Spinal cord (tissue), 10 donors: ENCODE measurements around the gene AFAP1L1. TPM values are rescaled to one million over a fixed set of nuclear protein-coding genes. Genes with fewer than 3 reads are reported as not detected.

Experiments
- DNase-seq, 6 donors: peaks; one replicate each; pipeline versions ENCODE4 v3.0.0 to v3.0.0-alpha.2; 2013 to 2015; ENCODE audit warnings: low spot score in 6 of 6, low read depth in 4 of 6
- H3K27ac ChIP-seq: one replicate; pipeline ENCODE4 v1.5.1; 2013; ENCODE audit warnings: low read depth, low read length, control low read depth
- H3K27me3 ChIP-seq: one replicate; pipeline ENCODE4 v1.6.1; 2013; ENCODE audit warnings: low read length; ENCODE audit not compliant: control insufficient read depth, insufficient read depth
- H3K36me3 ChIP-seq: one replicate; pipeline ENCODE4 v1.6.1; 2013; ENCODE audit warnings: low read length; ENCODE audit not compliant: control insufficient read depth, insufficient read depth
- H3K4me1 ChIP-seq: one replicate; pipeline ENCODE4 v1.6.1; 2013; ENCODE audit warnings: low read length; ENCODE audit not compliant: control insufficient read depth, insufficient read depth
- H3K4me3 ChIP-seq: one replicate; pipeline ENCODE4 v1.5.1; 2013; ENCODE audit warnings: low read depth, low read length, control low read depth
- H3K9me3 ChIP-seq: one replicate; pipeline ENCODE4 v1.6.1; 2013; ENCODE audit warnings: low read length; ENCODE audit not compliant: control insufficient read depth, insufficient read depth
- WGBS: methylation state at CpG from one replicate; pipeline ENCODE4 v1.1.5; 2013; ENCODE audit warnings: missing lambda C conversion rate; ENCODE audit not compliant: insufficient coverage; 5-methylcytosine and 5-hydroxymethylcytosine counted together
- long read RNA-seq, 4 donors: transcript quantifications; one replicate each; lab custom pipeline, GENCODE V29; 2026
- polyA plus RNA-seq, 2 donors: library from polyadenylated mRNA; unstranded; fragments of 120-200 nt; gene quantifications; one replicate each; pipeline ENCODE4 v1.2.1, GENCODE V29; 2013; ENCODE audit not compliant: insufficient read length in 2 of 2
- total RNA-seq, 2 donors: library from RNA; depleted of rRNA in 1 of 2; stranded (reverse); fragments of 120-200 nt in 1 of 2; fragments of >200 nt in 1 of 2; gene quantifications; one replicate each; pipeline versions ENCODE4 v1.2.3 to v1.2.4, GENCODE V29; 2013 to 2014
- donor health status: healthy.

The AFAP1L1 gene
- total RNA-seq = 10 to 100 TPM; 11.2 to 48.6 TPM
- polyA plus RNA-seq = 10 to 100 TPM; 10.8 to 19.7 TPM
- long read RNA-seq, donor 1, full-length matches to known transcripts = 4 of 4 reads
- long read RNA-seq, donor 1, partial matches to known transcripts = 0 of 4 reads
- long read RNA-seq, donor 1, other reads (novel, unspliced or antisense) = 0 of 4 reads
- long read RNA-seq, donor 2, full-length matches to known transcripts = 1 of 1 reads
- long read RNA-seq, donor 2, partial matches to known transcripts = 0 of 1 reads
- long read RNA-seq, donor 2, other reads (novel, unspliced or antisense) = 0 of 1 reads
- long read RNA-seq, donor 3, full-length matches to known transcripts = 1 of 1 reads
- long read RNA-seq, donor 3, partial matches to known transcripts = 0 of 1 reads
- long read RNA-seq, donor 3, other reads (novel, unspliced or antisense) = 0 of 1 reads
- long read RNA-seq, donor 4, full-length matches to known transcripts = 7 of 7 reads
- long read RNA-seq, donor 4, partial matches to known transcripts = 0 of 7 reads
- long read RNA-seq, donor 4, other reads (novel, unspliced or antisense) = 0 of 7 reads

DNA sequence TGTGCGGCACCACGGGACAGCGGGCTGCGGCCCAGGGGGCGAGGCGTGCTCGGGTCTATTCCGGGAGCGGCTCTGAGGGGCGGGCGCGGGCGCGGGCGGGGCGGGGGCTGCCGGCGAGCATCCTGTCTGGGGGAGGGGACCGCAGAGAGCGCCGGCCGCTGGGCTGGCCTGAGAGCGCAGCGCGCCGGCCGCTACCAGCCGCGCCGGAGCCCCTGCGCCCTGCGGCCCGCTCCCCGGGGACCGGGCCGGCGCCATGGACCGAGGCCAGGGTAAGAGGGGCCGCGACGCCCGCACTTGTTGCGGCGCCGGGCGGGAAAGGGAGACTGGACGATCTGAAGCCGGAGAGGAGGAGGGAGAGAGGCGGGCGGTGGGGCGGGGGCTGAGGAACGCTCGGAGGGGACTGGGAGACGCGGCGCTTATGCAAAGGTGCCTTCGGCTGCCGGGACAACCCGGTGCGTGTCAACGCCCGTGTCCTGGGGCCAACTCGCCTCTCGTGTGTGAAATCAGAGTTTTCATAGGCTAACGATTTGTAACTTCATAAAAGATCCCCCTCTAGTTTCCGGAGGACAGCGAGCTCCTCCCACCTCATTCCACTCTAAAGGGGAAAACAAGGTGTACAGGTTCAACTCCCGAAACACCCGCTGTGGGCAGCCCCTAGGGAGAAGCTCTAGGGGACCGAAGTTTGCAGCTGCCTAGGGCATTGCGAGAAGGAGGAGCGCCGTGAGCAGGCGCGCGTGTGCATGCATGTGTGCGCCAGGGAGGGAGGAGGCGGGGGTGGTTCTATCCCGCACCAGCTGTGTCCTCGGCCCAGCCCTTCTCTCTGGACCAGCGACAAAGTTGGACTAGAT is at the start of gene AFAP1L1:
Gene AFAP1L1, plus strand, starts transcription at position 144 of the 848 bp plus-strand sequence. Its CDS starts 110 bp downstream, at position 254.
- Histone ChIP-seq H3K4me3 (peak within 1 kb of the TSS; percentile 60), H3K4me1 (peaks cover 30% of the 10 kb centered on the region), H3K27me3 (peaks cover 31% of the 10 kb centered on the region), H3K9me3 (peaks cover 6% of the 10 kb centered on the region), H3K27ac (peak within 1 kb of the TSS; percentile 25), H3K36me3 (no peaks in the 10 kb centered on the region)
- WGBS = under 1% methylated on average over 77 of the region's 81 CpGs
- DNase-seq = peak in 2 of 6 donors; percentile 54 to 64

DNA sequence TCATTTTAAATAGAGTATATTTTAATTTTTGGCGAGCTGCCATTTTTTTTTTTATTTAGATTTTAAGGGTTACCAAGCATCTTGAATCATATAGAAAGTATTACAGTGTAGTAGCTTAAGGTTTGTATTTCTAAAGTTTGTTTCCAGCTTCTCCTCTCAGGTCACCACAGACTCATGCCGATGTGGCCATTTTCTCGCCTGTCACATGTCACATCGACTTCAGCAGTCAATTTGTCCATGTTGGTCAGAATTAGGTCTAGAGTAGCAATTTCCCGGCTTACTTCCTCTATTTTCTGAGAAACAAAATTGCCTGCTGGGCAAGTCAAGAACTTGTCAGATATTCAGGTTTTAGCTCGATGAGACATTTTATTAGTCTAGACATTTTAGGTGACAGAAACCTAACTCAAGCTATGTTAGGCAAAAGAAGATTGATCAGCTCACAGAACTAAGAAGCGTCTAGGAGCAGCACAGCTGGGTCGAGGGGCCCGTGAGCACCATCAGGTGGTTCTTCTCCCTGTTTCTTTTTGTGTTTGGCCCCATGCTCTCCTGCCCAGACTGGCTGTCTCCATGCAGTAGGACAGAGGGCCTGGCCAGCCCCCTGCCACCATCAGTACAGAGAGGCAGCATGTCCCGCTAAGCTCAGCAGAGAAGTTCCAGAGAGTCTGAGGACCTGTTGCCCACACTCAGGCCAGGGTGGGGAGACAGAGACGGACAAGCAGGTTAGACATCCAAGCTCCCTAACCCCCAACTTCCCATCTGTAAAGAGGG is 48.4 kb upstream of the AFAP1L1 start:
- no peak overlapping the region for H3K27ac ChIP-seq
- DNase-seq = no peak
- WGBS = 90% methylated on average over 5 of the region's 11 CpGs

DNA sequence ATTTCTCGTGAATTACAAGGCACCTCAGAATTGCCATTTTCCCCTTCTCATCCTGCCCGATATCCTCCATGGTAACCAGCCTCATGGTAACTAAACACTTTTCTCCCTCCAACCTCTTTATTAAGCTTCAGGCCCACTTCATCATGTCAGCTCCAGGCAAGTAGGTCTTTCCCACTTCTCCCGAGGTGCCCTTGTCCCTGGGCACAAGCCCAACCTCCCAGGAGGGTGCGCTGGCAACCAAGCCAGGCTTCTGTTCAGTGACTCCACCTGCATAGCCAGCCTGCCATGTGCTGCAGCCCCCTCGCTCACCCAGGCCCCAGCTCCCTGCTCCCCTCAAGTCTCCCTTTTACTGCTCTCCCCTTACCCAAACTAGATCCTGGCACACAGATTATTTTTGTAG is 47.4 kb upstream of the AFAP1L1 start:
- Histone ChIP-seq H3K4me3 (no peak overlapping the region), H3K36me3 (peaks cover 9% of the 10 kb centered on the region), H3K27ac (no peak overlapping the region), H3K27me3 (no peaks in the 10 kb centered on the region), H3K4me1 (peaks cover 11% of the 10 kb centered on the region), H3K9me3 (no peaks in the 10 kb centered on the region)
- 47% methylated on average over 4 of the region's 5 CpGs for WGBS
- DNase-seq = peak in 2 of 6 donors; percentile 16 to 40

More for the DNA sequence above, 48.4 kb upstream of the AFAP1L1 start:
- Histone ChIP-seq H3K36me3 (peaks cover 15% of the 10 kb centered on the region), H3K9me3 (no peaks in the 10 kb centered on the region), H3K27me3 (no peaks in the 10 kb centered on the region), H3K4me3 (no peak overlapping the region), H3K4me1 (peaks cover 11% of the 10 kb centered on the region)

DNA sequence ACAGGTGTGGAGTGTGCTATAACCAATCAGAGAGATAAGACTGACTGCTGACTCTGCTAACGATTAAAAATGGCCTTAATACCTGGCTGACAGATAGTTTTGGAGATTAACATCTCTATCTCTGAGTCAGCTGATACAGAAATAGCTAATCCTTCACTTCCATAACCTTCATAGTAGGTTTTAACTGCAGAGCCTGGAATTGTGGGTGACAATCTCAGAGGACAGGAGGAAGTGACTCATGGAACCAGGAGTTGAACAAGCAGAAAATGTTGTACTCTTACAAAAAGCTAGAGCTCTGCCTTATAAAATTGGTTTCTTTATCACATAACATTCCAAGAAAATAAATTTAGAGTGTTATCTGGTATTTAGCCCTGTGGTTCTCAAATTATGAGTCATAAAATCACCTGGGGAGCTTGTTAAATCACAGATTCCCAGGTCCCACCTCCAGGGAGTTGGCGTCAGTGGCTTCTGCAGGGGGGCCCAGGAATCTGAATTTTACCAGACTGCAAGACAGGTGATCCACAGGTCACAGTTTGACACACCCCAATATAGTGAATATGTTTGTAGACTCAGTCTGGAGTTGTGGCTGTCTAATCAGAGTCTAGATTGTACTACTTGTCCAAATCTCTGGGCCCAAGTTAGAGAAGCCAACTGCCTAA is 44.4 kb upstream of the AFAP1L1 start:
- Histone ChIP-seq H3K4me1 (peaks cover 3% of the 10 kb centered on the region), H3K36me3 (peaks cover 5% of the 10 kb centered on the region)
- no CpG with 5 or more reads among the region's 2 CpGs for WGBS

DNA sequence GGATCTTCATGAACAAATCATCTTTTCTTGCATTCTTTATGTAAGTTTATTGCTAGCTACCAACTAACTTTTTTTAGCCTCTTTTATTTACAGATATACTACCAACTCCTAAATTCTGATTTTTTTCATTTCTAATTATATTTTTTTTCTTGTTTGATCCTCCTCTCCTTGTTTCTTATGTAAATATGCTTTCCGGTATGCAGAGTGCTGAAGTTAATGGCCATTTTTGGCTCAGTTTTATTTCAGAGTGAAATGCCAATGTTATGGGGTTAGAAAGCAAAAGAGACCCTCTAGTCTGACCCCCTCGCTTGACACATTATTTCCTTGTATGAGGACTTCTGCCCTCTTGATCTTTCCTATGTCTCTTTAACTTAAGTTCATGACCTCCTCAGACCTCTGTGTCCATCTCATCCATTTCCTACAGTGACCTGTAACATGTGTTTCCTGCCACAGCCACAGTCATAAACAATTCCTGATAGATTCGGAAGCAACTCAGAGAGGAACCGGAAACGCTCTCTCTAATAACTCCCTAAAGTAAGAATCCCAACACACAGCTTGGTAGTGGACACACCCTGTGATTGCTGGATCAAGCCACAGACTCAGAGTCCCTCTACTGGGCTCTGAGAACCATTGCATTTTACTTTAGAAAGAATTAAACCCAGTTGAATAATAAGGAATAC is 42.9 kb upstream of the AFAP1L1 start:
- DNase-seq = peak in 5 of 6 donors; percentile 11 to 73 (median 19)
- H3K36me3 ChIP-seq = peaks cover 5% of the 10 kb centered on the region
- H3K4me1 ChIP-seq = peaks cover 3% of the 10 kb centered on the region
- H3K27me3 ChIP-seq = no peaks in the 10 kb centered on the region
- no peak overlapping the region for H3K4me3 ChIP-seq
- H3K9me3 ChIP-seq = no peaks in the 10 kb centered on the region
- H3K27ac ChIP-seq = peak overlapping the region; percentile 18
- 35% methylated on average over 3 of the region's 5 CpGs for WGBS

More for the DNA sequence above, 44.4 kb upstream of the AFAP1L1 start:
- Histone ChIP-seq H3K4me3 (no peak overlapping the region), H3K9me3 (no peaks in the 10 kb centered on the region), H3K27me3 (no peaks in the 10 kb centered on the region), H3K27ac (no peak overlapping the region)
- no peak for DNase-seq

DNA sequence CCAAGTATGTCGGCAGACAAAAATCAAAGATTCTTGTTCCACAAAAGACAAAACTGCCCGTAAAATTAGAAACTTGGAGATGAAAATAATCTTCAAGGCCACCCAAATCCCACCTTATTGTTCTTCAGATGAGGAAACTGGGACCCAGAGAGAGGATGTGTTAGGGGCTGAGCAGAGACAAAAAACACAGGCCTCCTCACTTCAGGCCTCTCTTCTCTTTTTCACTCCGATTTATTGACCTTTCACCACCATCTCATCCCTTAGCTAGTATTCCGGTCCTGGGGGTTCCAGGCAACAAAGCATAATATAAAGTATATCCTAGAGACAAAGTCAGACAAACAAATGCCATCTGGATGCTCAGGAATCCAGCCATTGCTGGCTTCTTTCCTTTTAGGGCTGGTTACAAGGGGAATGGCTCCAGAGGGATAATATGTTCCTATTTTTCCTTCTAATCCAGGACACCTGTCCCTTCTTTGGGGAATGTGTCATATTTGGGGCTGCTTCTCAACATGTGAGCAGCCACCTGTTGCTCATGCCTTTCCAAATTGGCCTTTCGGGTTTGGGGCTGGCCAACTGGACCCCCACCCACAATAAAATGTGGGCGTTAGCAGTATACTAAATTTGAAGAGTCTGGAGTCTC is 42.2 kb upstream of the AFAP1L1 start:
- H3K27ac ChIP-seq = no peak overlapping the region
- H3K27me3 ChIP-seq = no peaks in the 10 kb centered on the region
- peaks cover under 1% of the 10 kb centered on the region for H3K4me1 ChIP-seq
- no CpG with 5 or more reads among the region's 6 CpGs for WGBS
- H3K36me3 ChIP-seq = peaks cover 3% of the 10 kb centered on the region
- DNase-seq = no peak
- H3K9me3 ChIP-seq = no peaks in the 10 kb centered on the region
- no peak overlapping the region for H3K4me3 ChIP-seq

DNA sequence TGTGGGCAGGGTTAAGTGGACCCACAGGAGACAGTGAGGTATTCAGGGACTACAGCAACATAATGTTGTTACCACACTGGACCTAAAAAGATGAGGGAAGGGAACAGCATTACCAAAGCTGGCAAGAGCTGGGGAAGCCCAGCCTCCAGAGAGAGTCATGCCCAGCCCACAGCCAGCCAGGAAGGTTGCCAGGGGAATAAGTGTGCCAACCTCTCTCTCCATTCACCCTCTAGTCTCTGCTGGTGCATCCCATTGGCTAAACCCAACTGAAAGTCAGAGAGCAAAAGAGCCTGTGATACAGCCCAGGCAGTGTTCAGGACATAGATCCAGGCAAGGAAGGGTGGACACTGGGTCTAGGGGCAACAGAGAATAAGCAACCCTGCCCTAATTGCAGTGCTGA is 35.8 kb upstream of the AFAP1L1 start:
- no peaks in the 10 kb centered on the region for H3K9me3 ChIP-seq
- H3K4me1 ChIP-seq = no peaks in the 10 kb centered on the region
- H3K36me3 ChIP-seq = peaks cover 18% of the 10 kb centered on the region
- no peak overlapping the region for H3K4me3 ChIP-seq
- DNase-seq = peak in 2 of 6 donors; percentile 9 to 64
- no peak overlapping the region for H3K27ac ChIP-seq
- H3K27me3 ChIP-seq = no peaks in the 10 kb centered on the region

DNA sequence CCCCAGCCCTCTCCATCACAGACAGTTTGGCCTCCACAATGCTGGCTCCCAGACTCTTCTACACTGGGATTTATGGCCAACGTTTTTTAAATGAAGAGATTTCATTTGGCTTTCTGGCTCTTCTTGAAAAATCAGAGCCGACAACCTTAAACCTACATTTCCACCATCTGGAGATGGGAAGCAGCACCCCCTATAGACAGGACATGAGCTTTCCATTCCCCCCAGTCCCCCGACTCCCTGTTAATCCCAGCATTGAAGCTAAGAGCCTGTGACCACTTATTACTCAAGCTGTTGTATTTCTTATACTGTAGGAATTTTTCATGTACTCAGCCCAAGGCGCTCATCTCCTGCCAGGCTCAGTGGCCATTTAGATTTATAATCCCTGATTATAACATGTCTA is 34.0 kb upstream of the AFAP1L1 start:
- WGBS = 50% methylated on average over 2 of the region's 4 CpGs
- Histone ChIP-seq H3K4me1 (no peaks in the 10 kb centered on the region), H3K9me3 (no peaks in the 10 kb centered on the region), H3K27ac (no peak overlapping the region), H3K36me3 (peaks cover 24% of the 10 kb centered on the region), H3K27me3 (no peaks in the 10 kb centered on the region), H3K4me3 (no peak overlapping the region)
- no peak for DNase-seq
